ENCODE data around the gene ZNF724.
A peak's percentile ranks its signal among the peaks of the same experiment; 100 is the strongest.
"Not testable (repeated sequence)": the region's sequence is repeated elsewhere in the genome, so short reads cannot be mapped to it uniquely, and the experiment has no call there.

Gene ZNF724

DNA sequence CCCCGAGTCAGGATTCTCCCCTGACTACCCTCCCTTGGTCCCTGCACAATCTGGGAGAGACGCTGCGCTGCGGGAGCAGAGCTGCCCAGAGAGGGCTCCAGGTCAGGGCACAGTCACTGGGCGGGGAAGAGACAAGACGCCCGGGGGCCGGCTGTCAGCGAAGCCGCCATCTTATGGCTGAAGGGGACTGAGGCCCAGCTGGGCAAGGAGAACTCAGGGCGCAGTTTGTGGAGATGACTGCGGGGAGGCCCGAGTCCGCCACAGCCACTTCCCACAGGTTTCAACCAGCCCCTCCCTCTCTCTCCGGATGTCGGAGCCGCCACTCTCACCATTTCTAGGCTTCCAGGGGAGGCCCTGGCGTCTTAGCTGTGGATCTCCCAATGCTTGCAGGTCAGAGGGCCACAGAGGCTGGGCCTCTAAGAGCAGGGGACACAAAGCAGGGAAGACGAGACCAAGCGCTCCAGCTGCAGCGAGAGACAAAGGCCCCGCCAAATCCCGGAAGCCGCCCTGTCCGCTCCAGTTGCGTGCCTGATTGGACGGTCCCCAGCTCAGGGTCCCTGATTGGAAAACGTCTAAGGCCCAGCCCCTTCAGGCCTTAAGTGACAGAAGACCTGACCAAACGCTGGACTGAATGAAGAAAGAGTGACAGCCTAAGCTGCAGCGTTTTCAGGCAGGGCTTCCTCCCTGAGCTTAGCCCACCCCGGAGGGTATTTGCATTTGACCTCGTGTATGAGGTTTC, at the start of gene ZNF724:
TSS of gene ZNF724 (minus strand) at position 484 of the 739 bp plus-strand sequence. CDS start at position 332, 152 bp downstream.
- peaks cover 15% of the 10 kb centered on the region; the same call in 1 of the 2 replicates for H3K9me3 ChIP-seq (ENCODE audit: insufficient read depth, low read length)
- H3K36me3 ChIP-seq (replicated peaks; ENCODE audit: low read depth, low read length): peaks cover 41% of the 10 kb centered on the region
- H3K4me3 ChIP-seq (ENCODE audit: low read length): peak within 1 kb of the TSS; percentile 96
- peak within 1 kb of the TSS; percentile 83 for H3K9ac ChIP-seq (ENCODE audit: low read length)
- TF ChIP-seq EZH2phosphoT487 (IDR thresholded peaks at IDR 0.05; ENCODE audit: low read depth): no peak
- peak within 1 kb of the TSS; percentile 37; the same call in 1 of the 2 replicates for H2AFZ ChIP-seq (ENCODE audit: low read depth, low read length)
- H3K79me2 ChIP-seq (ENCODE audit: low read length): peaks cover 47% of the 10 kb centered on the region
- H3K4me2 ChIP-seq (ENCODE audit: low read length): peak within 1 kb of the TSS; percentile 61
- no peaks in the 10 kb centered on the region for H3K27me3 ChIP-seq (ENCODE audit: low read depth, low read length)
- peak within 1 kb of the TSS; percentile 78 for H3K27ac ChIP-seq (ENCODE audit: low read length)
- H4K20me1 ChIP-seq (ENCODE audit: insufficient read depth, low read length): no peaks in the 10 kb centered on the region
- H3K4me1 ChIP-seq (ENCODE audit: low read length): 0 out of 2 replicates have a peak, but pooled peaks cover 3% of the 10 kb centered on the region

DNA sequence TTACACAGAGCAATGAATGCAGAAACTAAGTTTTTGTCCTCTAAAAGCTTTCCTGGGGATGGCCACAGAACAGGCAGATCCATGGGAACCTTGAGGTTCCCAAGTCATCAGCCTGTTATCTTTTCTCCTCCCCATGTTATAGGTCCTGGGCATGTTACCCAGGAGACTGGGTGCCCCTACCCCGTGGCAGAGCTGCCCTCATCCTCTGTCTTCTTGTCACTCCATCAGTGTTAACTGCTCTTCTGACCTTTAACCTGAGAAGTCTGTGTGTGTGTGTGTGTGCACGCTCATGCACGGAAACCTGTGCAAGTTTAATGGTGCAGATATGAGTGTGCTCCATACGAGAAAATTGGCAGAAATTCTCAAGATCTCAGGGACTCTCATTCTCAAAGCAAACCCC, 43.9 kb upstream of the ZNF724 start:
- Histone ChIP-seq H4K20me1 (ENCODE audit: insufficient read depth, low read length) (no peaks in the 10 kb centered on the region), H2AFZ (ENCODE audit: low read depth, low read length) (no peak overlapping the region), H3K79me2 (ENCODE audit: low read length) (no peaks in the 10 kb centered on the region), H3K4me2 (ENCODE audit: low read length) (no peak overlapping the region), H3K27me3 (ENCODE audit: low read depth, low read length) (no peaks in the 10 kb centered on the region), H3K36me3 (replicated peaks; ENCODE audit: low read depth, low read length) (no peaks in the 10 kb centered on the region), H3K4me1 (ENCODE audit: low read length) (no peaks in the 10 kb centered on the region), H3K27ac (ENCODE audit: low read length) (no peak overlapping the region), H3K9ac (ENCODE audit: low read length) (no peak overlapping the region), H3K4me3 (ENCODE audit: low read length) (no peak overlapping the region), H3K9me3 (ENCODE audit: insufficient read depth, low read length) (no peaks in the 10 kb centered on the region)
- no peak for TF ChIP-seq EZH2phosphoT487 (IDR thresholded peaks at IDR 0.05; ENCODE audit: low read depth)
- TF ChIP-seq, protein P1, sequence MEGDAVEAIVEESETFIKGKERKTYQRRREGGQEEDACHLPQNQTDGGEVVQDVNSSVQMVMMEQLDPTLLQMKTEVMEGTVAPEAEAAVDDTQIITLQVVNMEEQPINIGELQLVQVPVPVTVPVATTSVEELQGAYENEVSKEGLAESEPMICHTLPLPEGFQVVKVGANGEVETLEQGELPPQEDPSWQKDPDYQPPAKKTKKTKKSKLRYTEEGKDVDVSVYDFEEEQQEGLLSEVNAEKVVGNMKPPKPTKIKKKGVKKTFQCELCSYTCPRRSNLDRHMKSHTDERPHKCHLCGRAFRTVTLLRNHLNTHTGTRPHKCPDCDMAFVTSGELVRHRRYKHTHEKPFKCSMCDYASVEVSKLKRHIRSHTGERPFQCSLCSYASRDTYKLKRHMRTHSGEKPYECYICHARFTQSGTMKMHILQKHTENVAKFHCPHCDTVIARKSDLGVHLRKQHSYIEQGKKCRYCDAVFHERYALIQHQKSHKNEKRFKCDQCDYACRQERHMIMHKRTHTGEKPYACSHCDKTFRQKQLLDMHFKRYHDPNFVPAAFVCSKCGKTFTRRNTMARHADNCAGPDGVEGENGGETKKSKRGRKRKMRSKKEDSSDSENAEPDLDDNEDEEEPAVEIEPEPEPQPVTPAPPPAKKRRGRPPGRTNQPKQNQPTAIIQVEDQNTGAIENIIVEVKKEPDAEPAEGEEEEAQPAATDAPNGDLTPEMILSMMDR (IDR thresholded peaks at IDR 0.05; ENCODE audit: low read depth, low read length): no peak

DNA sequence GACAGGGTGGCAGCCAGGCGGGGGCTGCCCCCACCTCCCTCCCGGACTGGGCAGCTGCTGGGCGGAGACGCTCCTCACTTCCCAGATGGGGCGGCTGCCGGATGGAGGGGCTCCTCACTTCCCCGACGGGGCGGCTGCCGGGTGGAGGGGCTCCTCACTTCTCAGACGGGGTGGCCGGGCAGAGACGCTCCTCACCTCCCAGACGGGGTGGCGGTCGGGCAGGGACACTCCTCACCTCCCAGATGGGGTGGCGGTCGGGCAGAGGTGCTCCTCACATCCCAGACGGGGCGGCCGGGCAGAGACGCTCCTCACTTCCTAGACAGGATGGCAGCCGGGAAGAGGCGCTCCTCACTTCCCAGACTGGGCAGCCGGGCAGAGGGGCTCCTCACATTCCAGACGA, 39.8 kb upstream of the ZNF724 start:
- H3K4me2 ChIP-seq (ENCODE audit: low read length); H3K79me2 ChIP-seq (ENCODE audit: low read length); H3K27ac ChIP-seq (ENCODE audit: low read length); H3K36me3 ChIP-seq (replicated peaks; ENCODE audit: low read depth, low read length); H3K9ac ChIP-seq (ENCODE audit: low read length); H3K4me3 ChIP-seq (ENCODE audit: low read length); H3K27me3 ChIP-seq (ENCODE audit: low read depth, low read length); H3K4me1 ChIP-seq (ENCODE audit: low read length); H4K20me1 ChIP-seq (ENCODE audit: insufficient read depth, low read length); H3K9me3 ChIP-seq (ENCODE audit: insufficient read depth, low read length); H2AFZ ChIP-seq (ENCODE audit: low read depth, low read length): not testable (repeated sequence)

DNA sequence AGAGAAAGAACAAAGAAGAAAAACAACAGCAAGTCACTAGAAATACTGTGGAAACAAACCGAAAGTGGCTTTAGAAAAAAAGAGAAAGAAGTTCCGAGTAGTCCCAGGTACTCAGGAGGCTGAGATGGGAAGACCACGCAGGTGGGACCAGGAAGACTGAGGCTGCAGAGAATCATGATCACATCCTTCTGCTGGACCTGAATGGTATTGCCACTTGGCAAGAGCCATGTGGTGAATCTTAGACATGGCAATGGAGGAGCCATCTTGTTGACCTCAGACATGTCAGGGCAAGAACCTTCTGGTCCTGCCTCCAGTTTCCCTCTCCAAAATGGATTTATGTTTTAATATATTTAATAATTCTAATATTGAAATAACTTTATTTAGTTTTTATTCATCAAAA, 37.4 kb upstream of the ZNF724 start:
- no peak overlapping the region for H3K9ac ChIP-seq (ENCODE audit: low read length)

DNA sequence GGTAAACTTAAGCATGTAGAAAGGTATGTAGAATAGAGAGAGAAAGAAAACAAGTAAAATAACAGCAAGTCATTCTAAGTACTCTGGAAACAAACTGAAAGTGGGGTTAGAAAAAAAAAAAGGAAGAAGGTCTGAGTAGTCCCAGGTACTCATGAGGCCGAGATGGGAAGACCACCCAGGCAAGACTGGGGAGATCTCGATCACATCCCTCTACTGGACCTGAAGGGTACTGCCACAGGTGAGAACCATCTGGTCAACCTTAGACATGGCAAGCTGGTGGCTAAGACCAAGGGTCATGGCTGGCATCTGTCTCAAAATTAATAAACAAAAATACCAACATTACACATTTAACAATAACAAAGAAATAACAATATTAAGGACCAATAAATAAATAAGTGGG, 36.3 kb upstream of the ZNF724 start:
- H3K36me3 ChIP-seq (replicated peaks; ENCODE audit: low read depth, low read length): no peaks in the 10 kb centered on the region
- H3K27me3 ChIP-seq (ENCODE audit: low read depth, low read length): no peaks in the 10 kb centered on the region
- no peak overlapping the region for H2AFZ ChIP-seq (ENCODE audit: low read depth, low read length)
- H4K20me1 ChIP-seq (ENCODE audit: insufficient read depth, low read length): no peaks in the 10 kb centered on the region
- H3K4me2 ChIP-seq (ENCODE audit: low read length): no peak overlapping the region
- no peak for TF ChIP-seq EZH2phosphoT487 (IDR thresholded peaks at IDR 0.05; ENCODE audit: low read depth)
- TF ChIP-seq, protein P1 (IDR thresholded peaks at IDR 0.05; ENCODE audit: low read depth, low read length): no peak; the same call in 1 of the 2 replicates
- H3K9ac ChIP-seq (ENCODE audit: low read length): no peak overlapping the region
- no peak overlapping the region for H3K27ac ChIP-seq (ENCODE audit: low read length)
- H3K4me1 ChIP-seq (ENCODE audit: low read length): no peaks in the 10 kb centered on the region
- no peaks in the 10 kb centered on the region; the same call in none of the 2 replicates for H3K9me3 ChIP-seq (ENCODE audit: insufficient read depth, low read length)
- no peaks in the 10 kb centered on the region for H3K79me2 ChIP-seq (ENCODE audit: low read length)
- no peak overlapping the region for H3K4me3 ChIP-seq (ENCODE audit: low read length)

More for the DNA sequence above, 37.4 kb upstream of the ZNF724 start:
- Histone ChIP-seq H3K4me1 (ENCODE audit: low read length) (no peaks in the 10 kb centered on the region), H3K9me3 (ENCODE audit: insufficient read depth, low read length) (no peaks in the 10 kb centered on the region; the same call in none of the 2 replicates), H3K27ac (ENCODE audit: low read length) (no peak overlapping the region), H3K4me2 (ENCODE audit: low read length) (no peak overlapping the region), H4K20me1 (ENCODE audit: insufficient read depth, low read length) (no peaks in the 10 kb centered on the region), H3K79me2 (ENCODE audit: low read length) (no peaks in the 10 kb centered on the region), H3K27me3 (ENCODE audit: low read depth, low read length) (no peaks in the 10 kb centered on the region), H3K36me3 (replicated peaks; ENCODE audit: low read depth, low read length) (no peaks in the 10 kb centered on the region), H3K4me3 (ENCODE audit: low read length) (no peak overlapping the region), H2AFZ (ENCODE audit: low read depth, low read length) (no peak overlapping the region)
- no peak for TF ChIP-seq EZH2phosphoT487 (IDR thresholded peaks at IDR 0.05; ENCODE audit: low read depth)
- TF ChIP-seq, protein P1 (IDR thresholded peaks at IDR 0.05; ENCODE audit: low read depth, low read length): no peak

All from OCI-LY3 (cell line).